Spleen (tissue), 11 donors: ENCODE data around the gene ACTN2. TPM values are rescaled to one million over a fixed set of nuclear protein-coding genes. Genes with fewer than 3 reads are reported as not detected.

ENCODE experiments used
- DNase-seq: peaks from one replicate; pipeline ENCODE4 v3.0.0-alpha.2; 2020
- H3K27ac ChIP-seq, 8 donors: fragments of 200-600 bp; sonication (generic) in 7 of 8; 1 replicate in 4 of 8; 2 replicates in 4 of 8; pipeline versions ENCODE4 v1.5.0 to v1.8.0; 2016 to 2021; ENCODE audit warnings: inconsistent platforms in 4 of 8, mild to moderate bottlenecking in 4 of 8, moderate library complexity in 1 of 8
- H3K27me3 ChIP-seq, 7 donors: fragments of 200-600 bp; sonication (generic) in 6 of 7; replicated peaks in 1 of 7; 1 replicate in 4 of 7; 2 replicates in 3 of 7; pipeline versions ENCODE4 v1.5.0 to v1.8.0; 2016 to 2021; ENCODE audit warnings: inconsistent platforms in 3 of 7, mild to moderate bottlenecking in 1 of 7
- H3K36me3 ChIP-seq, 6 donors: fragments of 200-600 bp; sonication (generic) in 5 of 6; 1 replicate in 4 of 6; 2 replicates in 2 of 6; pipeline versions ENCODE4 v1.5.0 to v1.8.0; 2016 to 2021; ENCODE audit warnings: inconsistent platforms in 2 of 6
- H3K4me1 ChIP-seq, 6 donors: fragments of 200-600 bp; sonication (generic) in 5 of 6; 1 replicate in 3 of 6; 2 replicates in 3 of 6; pipeline versions ENCODE4 v1.5.0 to v1.8.0; 2016 to 2021; ENCODE audit warnings: inconsistent platforms in 3 of 6
- H3K4me3 ChIP-seq, 8 donors: fragments of 200-600 bp; sonication (generic) in 7 of 8; 1 replicate in 4 of 8; 2 replicates in 4 of 8; pipeline versions ENCODE4 v1.5.0 to v1.8.0; 2016 to 2021; ENCODE audit warnings: inconsistent platforms in 4 of 8, mild to moderate bottlenecking in 4 of 8, moderate library complexity in 2 of 8
- H3K9me3 ChIP-seq, 8 donors: fragments of 200-600 bp; sonication (generic) in 7 of 8; 1 replicate in 4 of 8; 2 replicates in 4 of 8; pipeline versions ENCODE4 v1.5.0 to v1.8.0; 2016 to 2021; ENCODE audit warnings: inconsistent platforms in 4 of 8
- CTCF ChIP-seq, 11 experiments: fragments of 200-600 bp in 7 of 11; fragments of 450-650 bp in 4 of 11; sonication (generic) in 4 of 11; IDR thresholded peaks in 8 of 11; conservative IDR thresholded peaks in 3 of 11; 1 replicate in 7 of 11; 2 replicates in 4 of 11; pipeline versions ENCODE4 v1.4.0 to v1.8.0; 2016 to 2021; ENCODE audit warnings: antibody characterized with exemption in 11 of 11, inconsistent platforms in 4 of 11, mild to moderate bottlenecking in 1 of 11
- POLR2A ChIP-seq, 3 donors: fragments of 450-650 bp; IDR thresholded peaks; one replicate each; pipeline ENCODE4 v1.5.1; 2017; ENCODE audit warnings: antibody characterized with exemption in 3 of 3, mild to moderate bottlenecking in 1 of 3
- POLR2AphosphoS5 ChIP-seq, 3 donors: sonication (generic); formaldehyde crosslinking; IDR thresholded peaks; one replicate each; pipeline ENCODE4 v1.5.1; 2017; ENCODE audit warnings: antibody characterized with exemption in 3 of 3
- WGBS, 5 donors: extraction: QIAGEN DNeasy Blood & Tissue Kit in 3 of 5; methylation state at CpG; one replicate each; pipeline versions ENCODE4 v1.1.5 to v1.1.7; 2013 to 2018; 5-methylcytosine and 5-hydroxymethylcytosine counted together
- intact Hi-C: fragments of 100-400 bp; cut with DNase I; formaldehyde crosslinking; loops from one replicate; pipeline ENCODE4 v1.15.0; 2023; ENCODE audit warnings: low total_unique reads
- polyA plus RNA-seq, 3 donors: library from polyadenylated mRNA; stranded (reverse); fragments of 200-250 nt; gene quantifications; one replicate each; pipeline ENCODE4 v1.2.1, GENCODE V29; 2013
- total RNA-seq, 7 donors: library from RNA; depleted of rRNA in 3 of 7; stranded (reverse); fragments of >200 nt in 3 of 7; fragmentation: NEBNext Ultra II Directional in 4 of 7; extraction: Animal tissue kit (Norgen Biotek cat#: 25700) in 4 of 7; gene quantifications; one replicate each; pipeline versions ENCODE4 v1.1.0 to v1.2.1, GENCODE V29; 2016 to 2021
- donor health status: healthy with polysubstance abuse.
- donor health status: DM: no; HTN: no; CAD: no; lungs with moderate emphysema.
- donor health status: DM: no; HTN: no; CAD: no.
- donor health status: Bipolar disorder and iron deficiency.
- donor health status: healthy.
- donor health status: DM: no; HTN: no; CAD: no.
- donor health status: DM: yes; HTN: yes; CAD: no.

Gene ACTN2
- total and polyA plus RNA-seq, 10 donors: 0.19 to 1.5 (median 0.64) TPM; not detected in 4

GRCh38 chr1:236706183-236706582, 19.9 kb downstream of the ACTN2 start:
- peaks cover 0 to 29% (median 0%) of the 10 kb centered on the region in 7 donors for H3K27me3 ChIP-seq
- WGBS, 5 donors: 80 to 95% (median 83%) methylated on average over 1 of the region's 1 CpG
- H3K36me3 ChIP-seq: no peaks in the 10 kb centered on the region
- TF ChIP-seq CTCF (IDR thresholded peaks at IDR 0.05 in 8 of 11, conservative IDR thresholded peaks at IDR 0.05 in 3 of 11) (no peak), POLR2AphosphoS5 (IDR thresholded peaks at IDR 0.05) (no peak), POLR2A (IDR thresholded peaks at IDR 0.05) (no peak)
- no peaks in the 10 kb centered on the region for H3K4me1 ChIP-seq
- intact Hi-C loops: no loop called here
- no peaks in the 10 kb centered on the region for H3K9me3 ChIP-seq
- no peak overlapping the region for H3K4me3 ChIP-seq
- DNase-seq: no peak
- H3K27ac ChIP-seq: no peak overlapping the region

GRCh38 chr1:236710328-236710892, 24.1 kb downstream of the ACTN2 start:
- H3K27me3 ChIP-seq: peaks cover 0 to 21% (median 0%) of the 10 kb centered on the region in 7 donors
- H3K4me3 ChIP-seq: no peak overlapping the region
- no peak for TF ChIP-seq CTCF (IDR thresholded peaks at IDR 0.05 in 8 of 11, conservative IDR thresholded peaks at IDR 0.05 in 3 of 11)
- no peak for TF ChIP-seq POLR2A (IDR thresholded peaks at IDR 0.05)
- TF ChIP-seq POLR2AphosphoS5 (IDR thresholded peaks at IDR 0.05): no peak
- DNase-seq: no peak
- no peaks in the 10 kb centered on the region for H3K4me1 ChIP-seq
- WGBS, 5 donors: 73 to 84% (median 78%) methylated on average over 9 to 11 of the region's 11 CpGs
- intact Hi-C loops: no loop called here
- no peak overlapping the region for H3K27ac ChIP-seq
- H3K9me3 ChIP-seq: no peaks in the 10 kb centered on the region
- H3K36me3 ChIP-seq: no peaks in the 10 kb centered on the region

- no peak for DNase-seq
- Histone ChIP-seq H3K9me3 (no peaks in the 10 kb centered on the region), H3K36me3 (no peaks in the 10 kb centered on the region), H3K27me3 (peaks cover 0 to 25% (median 0%) of the 10 kb centered on the region in 7 donors), H3K27ac (no peak overlapping the region), H3K4me1 (no peaks in the 10 kb centered on the region), H3K4me3 (no peak overlapping the region)
- intact Hi-C loops: no loop called here
- TF ChIP-seq CTCF (IDR thresholded peaks at IDR 0.05 in 8 of 11, conservative IDR thresholded peaks at IDR 0.05 in 3 of 11): no peak
- no peak for TF ChIP-seq POLR2A (IDR thresholded peaks at IDR 0.05)
- TF ChIP-seq POLR2AphosphoS5 (IDR thresholded peaks at IDR 0.05): no peak
- WGBS, 5 donors: 13 to 43% (median 30%) methylated on average over 1 of the region's 1 CpG
Measured at GRCh38 chr1:236716160-236716559, 29.9 kb downstream of the ACTN2 start.

GRCh38 chr1:236717811-236718210, 31.5 kb downstream of the ACTN2 start:
- intact Hi-C loops: no loop called here
- no peak overlapping the region for H3K27ac ChIP-seq
- no peak for DNase-seq
- peaks cover 0 to 20% (median 0%) of the 10 kb centered on the region in 7 donors for H3K27me3 ChIP-seq
- 87 to 93% (median 90%) methylated on average over 6 of the region's 6 CpGs for WGBS, 5 donors
- no peak overlapping the region for H3K4me3 ChIP-seq
- H3K4me1 ChIP-seq: no peaks in the 10 kb centered on the region
- H3K9me3 ChIP-seq: no peaks in the 10 kb centered on the region
- H3K36me3 ChIP-seq: no peaks in the 10 kb centered on the region
- TF ChIP-seq POLR2AphosphoS5 (IDR thresholded peaks at IDR 0.05): no peak
- no peak for TF ChIP-seq POLR2A (IDR thresholded peaks at IDR 0.05)
- no peak for TF ChIP-seq CTCF (IDR thresholded peaks at IDR 0.05 in 8 of 11, conservative IDR thresholded peaks at IDR 0.05 in 3 of 11)
